Activated naive CD8-positive, alpha-beta T cell treated with anti-CD3 and anti-CD28 coated beads, Interleukin-2, amount 50 U/mL, for 24 hours (primary cell): Measurements from ENCODE around the gene SKI.
"Not testable (repeated sequence)": the region's sequence is repeated elsewhere in the genome, so short reads cannot be mapped to it uniquely, and the experiment has no call there.

Source experiments
- ATAC-seq: fragments of 150-1000 bp; cut with Tn5 transposase; one replicate; pipeline ENCODE4 v1.10.0; 2021
- DNase-seq: peaks from one replicate; pipeline ENCODE4 v3.0.0; 2021
- H3K27ac Mint-ChIP-seq: one replicate; pipeline ENCODE4 v1.8.0; 2021; ENCODE audit warnings: mild to moderate bottlenecking, mixed read lengths
- H3K27me3 Mint-ChIP-seq: one replicate; pipeline ENCODE4 v1.8.0; 2021; ENCODE audit warnings: mixed read lengths
- H3K36me3 Mint-ChIP-seq: one replicate; pipeline ENCODE4 v1.8.0; 2021; ENCODE audit warnings: low read depth, mixed read lengths
- H3K4me1 Mint-ChIP-seq: one replicate; pipeline ENCODE4 v1.8.0; 2021; ENCODE audit warnings: mixed read lengths
- H3K4me3 Mint-ChIP-seq: one replicate; pipeline ENCODE4 v1.8.0; 2021; ENCODE audit warnings: mild to moderate bottlenecking, moderate library complexity, mixed read lengths
- H3K9me3 Mint-ChIP-seq: one replicate; pipeline ENCODE4 v1.8.0; 2021; ENCODE audit warnings: mixed read lengths

The SKI gene

GRCh38 chr1:2295526-2295925, 67.4 kb downstream of the SKI start:
- DNase-seq (no peak), ATAC-seq (no peak)
- Mint-ChIP-seq H3K9me3 (no peaks in the 10 kb centered on the region), H3K27me3 (no peaks in the 10 kb centered on the region), H3K4me3 (no peak overlapping the region), H3K4me1 (peaks cover 81% of the 10 kb centered on the region), H3K36me3 (peaks cover 4% of the 10 kb centered on the region), H3K27ac (no peak overlapping the region)

GRCh38 chr1:2296211-2296610, 68.1 kb downstream of the SKI start:
- not testable (repeated sequence) for DNase-seq, H3K9me3 Mint-ChIP-seq, H3K36me3 Mint-ChIP-seq, H3K27ac Mint-ChIP-seq, H3K27me3 Mint-ChIP-seq, H3K4me3 Mint-ChIP-seq, ATAC-seq
- peaks cover 79% of the 10 kb centered on the region for H3K4me1 Mint-ChIP-seq

GRCh38 chr1:2296614-2297013, 68.5 kb downstream of the SKI start:
- Mint-ChIP-seq H3K27ac (no peak overlapping the region), H3K4me1 (peaks cover 79% of the 10 kb centered on the region), H3K36me3 (peaks cover 4% of the 10 kb centered on the region), H3K9me3 (no peaks in the 10 kb centered on the region), H3K4me3 (no peak overlapping the region), H3K27me3 (no peaks in the 10 kb centered on the region)
- DNase-seq = no peak
- ATAC-seq = no peak

GRCh38 chr1:2297246-2298011, 69.3 kb downstream of the SKI start:
- Mint-ChIP-seq H3K36me3 (peaks cover 4% of the 10 kb centered on the region), H3K27ac (no peak overlapping the region), H3K4me3 (no peak overlapping the region), H3K9me3 (no peaks in the 10 kb centered on the region), H3K27me3 (no peaks in the 10 kb centered on the region), H3K4me1 (peaks cover 79% of the 10 kb centered on the region)
- DNase-seq (no peak), ATAC-seq (no peak)

GRCh38 chr1:2298685-2299084, 70.6 kb downstream of the SKI start:
- no peak for DNase-seq
- Mint-ChIP-seq H3K27me3 (no peaks in the 10 kb centered on the region), H3K4me3 (no peak overlapping the region), H3K9me3 (no peaks in the 10 kb centered on the region), H3K36me3 (peaks cover 4% of the 10 kb centered on the region), H3K4me1 (peaks cover 78% of the 10 kb centered on the region), H3K27ac (peak overlapping the region; percentile 79)
- ATAC-seq = no peak

- H3K27ac Mint-ChIP-seq = peak overlapping the region; percentile 93
- peak overlapping the region; percentile 40 for H3K4me3 Mint-ChIP-seq
- ATAC-seq (no peak), DNase-seq (no peak)
- no peaks in the 10 kb centered on the region for H3K27me3 Mint-ChIP-seq
- H3K36me3 Mint-ChIP-seq = peaks cover 4% of the 10 kb centered on the region
- no peaks in the 10 kb centered on the region for H3K9me3 Mint-ChIP-seq
- H3K4me1 Mint-ChIP-seq = peaks cover 74% of the 10 kb centered on the region
Measured at GRCh38 chr1:2299131-2299627, 71.1 kb downstream of the SKI start.

- Mint-ChIP-seq H3K27ac (peak overlapping the region; percentile 93), H3K36me3 (peaks cover 4% of the 10 kb centered on the region), H3K27me3 (no peaks in the 10 kb centered on the region), H3K4me3 (peak overlapping the region; percentile 77), H3K4me1 (peaks cover 68% of the 10 kb centered on the region), H3K9me3 (no peaks in the 10 kb centered on the region)
- peak; percentile 85 for ATAC-seq
- DNase-seq = peak; percentile 88
Measured at GRCh38 chr1:2300004-2300771, 72.1 kb downstream of the SKI start.

- peak; percentile 83 for ATAC-seq
- H3K4me1 Mint-ChIP-seq = peaks cover 62% of the 10 kb centered on the region
Measured at GRCh38 chr1:2300851-2301606, 72.9 kb downstream of the SKI start.

GRCh38 chr1:2301607-2302291, 73.6 kb downstream of the SKI start:
- Mint-ChIP-seq H3K27me3 (no peaks in the 10 kb centered on the region), H3K36me3 (peaks cover under 1% of the 10 kb centered on the region), H3K27ac (peak overlapping the region; percentile 93), H3K4me3 (peak overlapping the region; percentile 77), H3K9me3 (no peaks in the 10 kb centered on the region), H3K4me1 (peaks cover 57% of the 10 kb centered on the region)
- ATAC-seq (no peak), DNase-seq (peak; percentile 44)

More at GRCh38 chr1:2300851-2301606, 72.9 kb downstream of the SKI start:
- Mint-ChIP-seq H3K27me3 (no peaks in the 10 kb centered on the region), H3K36me3 (peaks cover 4% of the 10 kb centered on the region), H3K27ac (peak overlapping the region; percentile 93), H3K4me3 (peak overlapping the region; percentile 77), H3K9me3 (no peaks in the 10 kb centered on the region)
- peak; percentile 93 for DNase-seq

- Mint-ChIP-seq H3K9me3 (no peaks in the 10 kb centered on the region), H3K27ac (no peak overlapping the region), H3K36me3 (peaks cover 4% of the 10 kb centered on the region), H3K4me1 (peaks cover 52% of the 10 kb centered on the region), H3K4me3 (no peak overlapping the region), H3K27me3 (no peaks in the 10 kb centered on the region)
- ATAC-seq (no peak), DNase-seq (no peak)
Measured at GRCh38 chr1:2302292-2302925, 74.3 kb downstream of the SKI start.

GRCh38 chr1:2303016-2303775, 75.1 kb downstream of the SKI start:
- Mint-ChIP-seq H3K36me3 (peaks cover 11% of the 10 kb centered on the region), H3K9me3 (no peaks in the 10 kb centered on the region), H3K4me1 (peaks cover 51% of the 10 kb centered on the region), H3K27ac (peak overlapping the region; percentile 22), H3K4me3 (no peak overlapping the region), H3K27me3 (no peaks in the 10 kb centered on the region)
- ATAC-seq = no peak
- no peak for DNase-seq

- ATAC-seq = no peak
- H3K9me3 Mint-ChIP-seq = no peaks in the 10 kb centered on the region
- no peak for DNase-seq
- H3K36me3 Mint-ChIP-seq = peaks cover 13% of the 10 kb centered on the region
- H3K27me3 Mint-ChIP-seq = no peaks in the 10 kb centered on the region
- no peak overlapping the region for H3K27ac Mint-ChIP-seq
- no peak overlapping the region for H3K4me3 Mint-ChIP-seq
- peaks cover 45% of the 10 kb centered on the region for H3K4me1 Mint-ChIP-seq
Measured at GRCh38 chr1:2303781-2304180, 75.7 kb downstream of the SKI start.

- ATAC-seq = no peak
- peaks cover 13% of the 10 kb centered on the region for H3K36me3 Mint-ChIP-seq
- peaks cover 40% of the 10 kb centered on the region for H3K4me1 Mint-ChIP-seq
- no peaks in the 10 kb centered on the region for H3K27me3 Mint-ChIP-seq
- H3K9me3 Mint-ChIP-seq = no peaks in the 10 kb centered on the region
- DNase-seq = no peak
- H3K4me3 Mint-ChIP-seq = no peak overlapping the region
- no peak overlapping the region for H3K27ac Mint-ChIP-seq
Measured at GRCh38 chr1:2304282-2304681, 76.2 kb downstream of the SKI start.
